Measurements from ENCODE around the gene CDH3. TPM values are rescaled to one million over a fixed set of nuclear protein-coding genes. Genes with fewer than 3 reads are reported as not detected.

CDH3 gene
- 10.2 TPM for total RNA-seq

DNA sequence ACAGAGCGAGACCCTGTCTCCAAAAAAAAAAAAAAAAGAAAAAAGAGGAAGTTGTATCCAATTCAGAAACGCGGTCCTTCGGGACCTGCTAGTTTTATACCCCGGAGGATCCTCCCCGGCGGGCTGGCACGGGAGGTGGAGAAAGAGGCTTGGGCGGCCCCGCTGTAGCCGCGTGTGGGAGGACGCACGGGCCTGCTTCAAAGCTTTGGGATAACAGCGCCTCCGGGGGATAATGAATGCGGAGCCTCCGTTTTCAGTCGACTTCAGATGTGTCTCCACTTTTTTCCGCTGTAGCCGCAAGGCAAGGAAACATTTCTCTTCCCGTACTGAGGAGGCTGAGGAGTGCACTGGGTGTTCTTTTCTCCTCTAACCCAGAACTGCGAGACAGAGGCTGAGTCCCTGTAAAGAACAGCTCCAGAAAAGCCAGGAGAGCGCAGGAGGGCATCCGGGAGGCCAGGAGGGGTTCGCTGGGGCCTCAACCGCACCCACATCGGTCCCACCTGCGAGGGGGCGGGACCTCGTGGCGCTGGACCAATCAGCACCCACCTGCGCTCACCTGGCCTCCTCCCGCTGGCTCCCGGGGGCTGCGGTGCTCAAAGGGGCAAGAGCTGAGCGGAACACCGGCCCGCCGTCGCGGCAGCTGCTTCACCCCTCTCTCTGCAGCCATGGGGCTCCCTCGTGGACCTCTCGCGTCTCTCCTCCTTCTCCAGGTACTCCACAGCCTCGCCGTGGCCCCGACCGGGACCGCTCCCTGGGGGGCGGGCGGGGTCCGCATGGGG, at the start of gene CDH3:
Gene CDH3 (plus strand): TSS at position 596 of the 779 bp plus-strand sequence. CDS start 70 bp downstream, at position 666.
- DNase-seq (ENCODE audit: low spot score) (no peak), ATAC-seq (peak; percentile 48)
- intact Hi-C loops (cut with DNase I), result no loop called here

DNA sequence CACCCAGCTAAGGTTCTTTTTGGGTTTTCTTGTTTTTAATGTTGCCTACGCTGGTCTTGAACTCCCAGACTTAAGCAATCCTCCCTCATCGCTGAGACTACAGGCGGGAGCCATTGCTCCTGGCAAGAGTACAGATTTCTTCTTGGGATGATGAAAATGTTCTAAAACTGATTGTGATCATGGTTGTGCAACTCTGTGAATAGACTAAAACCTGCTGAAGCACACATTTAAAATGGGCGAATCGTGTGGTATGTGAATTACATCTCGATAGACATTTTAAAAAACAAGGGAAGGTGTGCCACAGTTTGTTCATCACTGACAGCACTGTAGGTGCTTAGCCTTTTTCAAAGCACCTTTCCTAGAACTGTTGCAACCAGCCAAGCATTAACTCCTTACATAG, 48.8 kb upstream of the CDH3 start:
- intact Hi-C loops (cut with DNase I), result no loop called here

DNA sequence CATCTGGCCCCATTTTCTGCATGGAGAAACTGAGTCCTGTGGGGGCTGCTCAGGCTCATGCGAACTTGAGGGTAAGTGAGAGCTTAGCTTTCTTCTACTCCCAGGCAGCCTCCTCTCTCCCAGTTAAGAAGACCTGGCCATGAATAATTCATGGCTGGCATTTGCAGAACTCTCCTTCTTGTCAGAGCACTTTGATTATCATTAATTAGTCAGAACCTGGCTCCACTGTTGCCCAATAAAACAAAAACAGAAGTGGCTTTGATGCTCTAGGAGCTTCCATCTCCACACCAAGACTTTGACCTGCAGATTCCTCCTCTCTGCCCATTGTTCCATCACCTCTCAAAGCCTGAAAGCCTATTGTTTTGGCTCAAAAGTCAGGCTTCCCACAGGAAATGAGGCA, 45.5 kb upstream of the CDH3 start:
- no peak for DNase-seq (ENCODE audit: low spot score)
- no peak for ATAC-seq
- intact Hi-C loops (cut with DNase I), result no loop called here

More for the DNA sequence above, 48.8 kb upstream of the CDH3 start:
- DNase-seq (ENCODE audit: low spot score) (no peak), ATAC-seq (no peak)

DNA sequence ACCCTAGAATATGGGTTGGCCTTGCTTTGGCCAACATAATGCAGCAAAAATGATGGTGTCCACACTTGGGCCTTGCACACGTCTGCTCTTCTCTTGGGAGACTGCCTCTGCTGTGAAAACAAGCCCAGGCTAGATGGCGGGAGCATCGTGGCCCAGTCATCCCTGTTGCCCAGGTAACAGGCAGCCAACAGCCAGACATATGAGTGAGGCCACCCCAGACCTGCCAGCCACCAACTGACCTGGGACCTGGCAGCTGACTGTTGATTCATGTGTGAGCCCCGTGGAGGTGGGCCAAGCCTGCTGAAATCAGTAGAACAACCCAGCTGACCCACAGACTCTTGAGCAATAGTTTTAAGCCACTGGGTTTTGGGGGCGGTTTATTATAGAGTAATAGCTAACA, 39.4 kb upstream of the CDH3 start:
- intact Hi-C loops (cut with DNase I), result no loop called here
- DNase-seq (ENCODE audit: low spot score) (no peak), ATAC-seq (no peak)

DNA sequence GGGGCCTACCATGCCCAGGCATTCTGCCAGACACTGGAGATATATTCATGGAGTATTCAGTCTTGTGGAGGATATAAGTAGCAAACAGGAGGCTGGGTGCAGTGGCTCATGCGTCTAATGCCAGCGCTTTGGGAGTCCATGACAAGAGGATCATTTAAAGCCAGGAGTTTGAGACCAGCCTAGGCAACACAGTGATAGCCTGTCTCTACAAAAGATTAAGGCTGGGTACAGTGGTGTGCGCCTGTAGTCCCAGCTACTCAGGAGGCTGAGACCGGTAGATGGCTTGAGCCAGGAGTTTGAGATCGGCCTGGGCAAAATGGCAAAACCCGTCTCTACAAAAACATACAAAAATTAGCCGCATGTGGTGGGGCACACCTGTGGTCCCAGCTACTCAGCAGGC, 37.7 kb upstream of the CDH3 start:
- intact Hi-C loops (cut with DNase I), result no loop called here
- no peak for DNase-seq (ENCODE audit: low spot score)
- ATAC-seq, result no peak

DNA sequence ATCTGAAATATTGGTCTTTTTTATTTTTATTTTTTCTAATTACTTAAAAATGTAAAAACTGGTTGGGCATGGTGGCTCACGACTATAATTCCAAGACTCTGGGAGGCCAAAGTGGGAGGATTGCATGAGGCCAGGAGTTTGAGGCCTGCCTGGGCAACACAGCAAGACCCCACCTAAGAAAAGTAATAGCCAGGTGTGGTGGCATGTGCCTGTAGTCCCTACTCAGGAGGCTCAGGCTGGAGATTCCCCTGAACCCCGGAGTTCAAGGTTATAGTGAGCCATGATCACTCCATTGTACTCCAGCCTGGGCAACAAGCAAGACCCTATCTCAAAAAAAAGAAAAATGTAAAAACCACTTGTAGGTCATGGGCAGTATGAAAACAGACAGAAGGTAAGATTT, 36.8 kb upstream of the CDH3 start:
- DNase-seq (ENCODE audit: low spot score) (no peak), ATAC-seq (no peak)
- intact Hi-C loops (cut with DNase I), result no loop called here

DNA sequence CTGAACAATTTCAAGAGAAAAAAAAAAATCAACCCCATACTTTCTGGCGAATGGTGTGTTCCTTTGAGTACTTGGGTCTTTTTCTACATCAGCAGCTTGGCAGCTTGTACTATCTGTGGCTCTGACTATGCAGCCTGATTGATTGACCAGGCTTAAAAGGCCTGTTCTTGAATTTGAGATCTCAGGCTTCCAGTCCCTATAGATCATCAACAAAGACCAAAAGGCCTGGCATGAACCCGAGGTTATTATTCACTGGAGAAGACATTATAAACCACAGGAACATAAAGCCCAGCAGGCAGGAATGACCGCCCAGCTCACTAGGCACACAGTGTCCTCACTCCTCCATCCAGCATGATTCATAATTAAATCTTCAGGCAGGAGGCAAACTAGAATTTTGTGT, 32.1 kb upstream of the CDH3 start:
- no peak for ATAC-seq
- DNase-seq (ENCODE audit: low spot score), result no peak
- intact Hi-C loops (cut with DNase I), result no loop called here

DNA sequence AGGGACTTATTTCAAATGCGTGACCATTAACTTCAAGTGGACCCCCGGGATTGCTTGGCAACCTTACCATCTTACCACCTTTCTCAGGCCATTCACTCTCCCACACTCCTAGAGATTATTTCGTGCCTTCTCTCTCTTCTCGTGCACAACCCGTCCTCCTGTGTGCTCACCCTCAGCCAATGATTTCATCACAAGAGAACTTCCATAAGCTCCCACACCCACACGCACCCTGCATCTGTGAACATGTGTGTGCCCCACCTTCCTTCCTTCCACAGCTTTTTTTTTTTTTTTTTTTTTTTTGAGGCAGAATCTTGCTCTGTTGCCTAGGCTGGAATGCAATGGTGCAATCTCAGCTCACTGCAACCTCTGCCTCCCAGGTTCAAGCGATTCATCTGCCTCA, 27.4 kb upstream of the CDH3 start:
- no peak for DNase-seq (ENCODE audit: low spot score)
- intact Hi-C loops (cut with DNase I), result no loop called here
- no peak for ATAC-seq

DNA sequence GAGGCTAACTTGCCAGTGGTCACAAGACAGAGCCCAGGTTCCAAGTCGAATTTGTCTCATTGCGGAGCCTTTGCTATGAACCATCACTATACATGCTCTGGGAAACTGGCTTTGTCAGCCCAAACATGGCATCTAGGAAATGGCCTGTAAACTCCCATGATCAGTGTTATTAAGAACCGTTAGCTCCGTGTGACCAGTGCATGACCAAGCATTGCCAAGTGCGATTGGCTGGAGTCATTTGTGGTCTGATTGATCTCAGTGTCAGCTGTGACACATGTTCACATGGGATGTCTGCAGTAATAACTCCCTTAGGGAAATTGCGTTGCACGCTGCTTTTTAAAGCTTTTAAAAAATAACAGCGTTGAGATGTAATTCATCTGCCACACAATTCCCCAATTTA, 18.6 kb upstream of the CDH3 start:
- intact Hi-C loops (cut with DNase I), result no loop called here
- ATAC-seq (no peak), DNase-seq (ENCODE audit: low spot score) (no peak)

DNA sequence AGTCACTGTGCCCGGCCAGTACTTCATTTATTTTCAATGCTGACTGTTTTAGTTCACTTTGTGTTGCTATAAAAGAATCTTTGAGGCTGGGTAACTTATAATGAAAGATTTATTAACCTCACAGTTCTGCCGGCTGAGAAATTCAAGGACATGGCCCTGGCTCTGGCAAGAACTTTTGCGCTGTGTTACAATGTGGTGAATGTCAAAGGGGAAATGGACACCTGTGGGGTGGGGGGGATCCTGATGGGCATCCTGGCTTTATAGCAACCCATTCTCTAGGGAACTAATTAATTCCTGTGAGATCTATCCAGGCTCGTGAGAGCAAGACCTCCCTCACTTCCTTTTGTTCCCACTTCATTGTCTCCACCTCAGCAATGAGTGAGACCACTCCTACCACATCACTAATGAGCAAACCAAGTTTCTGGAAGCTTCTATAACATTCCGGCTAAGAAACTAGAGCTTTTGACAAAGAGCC, 17.1 kb upstream of the CDH3 start:
- DNase-seq (ENCODE audit: low spot score) (no peak), ATAC-seq (no peak)
- intact Hi-C loops (cut with DNase I), result no loop called here

DNA sequence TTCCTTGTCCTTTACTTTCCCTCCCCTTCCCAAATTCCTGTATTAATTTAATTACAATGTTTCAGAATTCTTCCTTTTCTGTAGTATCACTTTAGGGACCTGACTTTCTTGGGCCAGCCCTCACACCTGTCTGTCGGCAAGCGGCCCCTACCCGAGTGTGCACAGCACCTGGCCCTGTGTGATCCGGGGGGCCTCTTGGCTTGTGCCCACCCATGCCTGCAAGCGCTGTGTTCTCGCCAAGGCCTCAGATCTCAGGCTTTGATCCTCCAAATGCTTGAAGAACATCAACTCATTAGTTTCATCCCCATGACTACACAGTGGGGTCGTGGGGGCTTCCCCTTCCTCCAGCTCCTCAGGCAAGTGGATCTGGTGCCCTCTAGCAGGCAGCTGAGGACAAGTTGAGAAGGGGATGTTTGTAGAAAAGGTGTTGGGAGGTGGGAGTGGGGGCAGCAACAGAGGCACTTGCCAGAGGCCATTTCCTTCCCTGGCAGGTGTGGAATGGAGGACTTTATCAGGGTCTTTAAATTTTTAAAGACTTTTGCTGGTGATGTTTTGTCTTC, 15.7 kb upstream of the CDH3 start:
- intact Hi-C loops (cut with DNase I), result no loop called here
- DNase-seq (ENCODE audit: low spot score) (no peak), ATAC-seq (no peak)

DNA sequence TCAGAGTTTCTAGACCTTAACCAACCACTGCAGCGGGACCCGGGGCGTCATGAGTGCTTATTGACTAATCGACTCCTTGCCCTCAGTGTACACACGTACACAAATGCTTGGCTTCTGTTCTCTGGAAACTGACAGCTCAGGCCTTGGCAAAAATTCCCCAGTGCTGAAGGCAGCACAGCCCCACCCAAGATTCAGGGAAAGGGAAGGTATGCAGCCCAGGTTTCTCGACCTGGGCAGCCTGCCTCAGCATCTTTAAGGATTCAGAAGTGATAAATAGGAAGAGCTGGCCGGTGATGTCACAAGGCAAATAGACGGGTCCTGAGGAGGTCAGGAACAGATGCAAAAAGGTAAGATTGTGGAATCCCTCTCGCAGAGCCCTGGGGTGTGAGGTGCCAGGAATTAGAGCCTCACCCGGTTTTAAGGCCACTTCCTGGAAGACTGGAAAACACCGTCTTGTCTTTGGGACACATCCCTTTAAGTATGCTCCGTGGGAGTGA, 9.0 kb upstream of the CDH3 start:
- ATAC-seq (peak; percentile 62), DNase-seq (ENCODE audit: low spot score) (no peak)
- intact Hi-C loops (cut with DNase I), result no loop called here

DNA sequence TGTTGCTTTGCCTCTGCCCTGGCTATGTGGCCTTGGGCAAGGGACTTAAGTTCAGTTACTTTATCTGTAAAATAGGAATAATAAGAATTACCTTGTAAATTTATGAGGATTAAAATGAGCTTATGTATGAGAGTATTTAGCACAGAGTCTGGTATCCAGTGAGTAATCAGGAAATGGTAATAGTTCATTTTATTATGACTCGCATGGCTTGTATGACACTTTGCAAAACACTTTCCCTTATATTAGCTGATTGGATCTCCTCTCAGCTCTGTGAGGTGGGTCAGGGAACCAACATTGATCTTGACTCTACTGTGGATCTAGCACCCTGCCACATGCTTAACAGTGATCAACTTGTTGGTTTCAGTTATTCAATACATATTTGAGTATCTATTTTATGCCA, 8.3 kb upstream of the CDH3 start:
- DNase-seq (ENCODE audit: low spot score), result no peak
- no peak for ATAC-seq
- intact Hi-C loops (cut with DNase I), result no loop called here

DNA sequence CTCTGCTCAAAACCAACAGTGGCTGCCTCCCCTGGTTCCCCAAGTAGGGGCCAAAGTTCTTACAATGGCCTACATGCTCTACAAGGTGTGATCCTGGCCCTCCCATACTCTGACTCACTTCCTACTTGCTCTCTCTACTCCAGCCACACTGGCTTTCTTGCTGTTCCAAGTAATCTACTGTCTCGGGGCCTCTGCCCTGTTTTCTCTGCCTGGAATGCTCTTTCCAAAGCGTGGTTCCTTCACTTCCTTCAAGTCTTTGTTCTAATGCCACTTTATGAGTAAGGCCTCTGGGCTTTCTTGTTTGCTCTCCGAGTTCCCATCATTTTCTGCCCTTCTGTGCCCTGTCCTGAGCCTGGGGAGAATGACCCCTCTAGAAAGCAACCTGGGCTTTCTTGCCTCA, 4.1 kb upstream of the CDH3 start:
- no peak for DNase-seq (ENCODE audit: low spot score)
- no peak for ATAC-seq
- intact Hi-C loops (cut with DNase I), result no loop called here

DNA sequence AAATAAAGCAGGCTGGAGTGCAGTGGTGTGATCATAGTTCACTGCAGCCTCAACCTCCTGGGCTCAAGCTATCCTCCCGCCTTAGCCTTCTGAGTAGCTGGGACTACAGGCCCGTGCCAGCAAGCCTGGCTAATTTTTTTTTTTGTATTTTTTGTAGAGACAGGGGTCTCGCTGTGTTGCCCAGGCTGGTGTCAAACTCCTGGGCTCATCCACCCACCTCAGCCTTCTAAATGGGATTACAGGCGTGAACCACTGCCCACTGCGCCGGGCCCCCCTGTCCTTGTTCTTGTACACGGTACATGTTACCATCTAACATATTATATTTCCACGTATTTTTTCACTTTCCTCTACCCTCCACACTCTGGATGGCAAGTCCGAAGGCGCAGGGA, 3.1 kb upstream of the CDH3 start:
- no peak for DNase-seq (ENCODE audit: low spot score)
- intact Hi-C loops (cut with DNase I), result no loop called here
- ATAC-seq, result no peak

DNA sequence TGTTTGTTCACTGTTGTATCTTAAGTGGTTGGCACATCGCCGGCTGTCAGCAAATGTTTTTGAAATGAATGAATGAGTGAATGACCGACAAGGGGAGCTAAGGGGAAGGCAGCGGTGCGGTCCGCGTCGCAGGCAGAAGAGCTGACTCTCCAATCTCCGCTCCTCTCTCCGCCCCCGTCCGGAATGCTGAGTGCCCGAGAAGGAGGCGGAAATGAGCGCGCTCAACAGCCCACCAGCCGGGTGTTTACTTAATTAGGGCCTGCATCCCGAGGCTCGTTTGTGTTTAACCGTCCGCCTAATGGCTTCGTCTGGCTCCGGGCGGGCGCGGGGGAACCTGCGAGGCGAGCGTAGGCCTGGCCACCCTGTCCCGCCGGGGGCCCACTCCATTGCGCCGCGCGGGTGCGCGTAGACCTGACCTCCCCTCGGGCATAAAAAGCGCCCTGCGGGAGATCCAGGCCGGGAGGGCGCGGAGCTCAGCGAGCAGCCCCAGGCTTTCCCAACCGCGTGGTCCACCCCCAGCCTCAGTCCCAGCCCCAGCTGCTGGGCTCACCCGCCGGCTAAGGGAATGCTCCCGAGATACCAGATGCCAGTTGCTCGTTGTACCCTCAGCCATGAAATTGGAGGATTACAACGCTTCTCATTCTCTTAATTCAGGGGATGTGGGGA, 2.5 kb upstream of the CDH3 start:
- DNase-seq (ENCODE audit: low spot score), result no peak
- intact Hi-C loops (cut with DNase I), result no loop called here
- no peak for ATAC-seq

DNA sequence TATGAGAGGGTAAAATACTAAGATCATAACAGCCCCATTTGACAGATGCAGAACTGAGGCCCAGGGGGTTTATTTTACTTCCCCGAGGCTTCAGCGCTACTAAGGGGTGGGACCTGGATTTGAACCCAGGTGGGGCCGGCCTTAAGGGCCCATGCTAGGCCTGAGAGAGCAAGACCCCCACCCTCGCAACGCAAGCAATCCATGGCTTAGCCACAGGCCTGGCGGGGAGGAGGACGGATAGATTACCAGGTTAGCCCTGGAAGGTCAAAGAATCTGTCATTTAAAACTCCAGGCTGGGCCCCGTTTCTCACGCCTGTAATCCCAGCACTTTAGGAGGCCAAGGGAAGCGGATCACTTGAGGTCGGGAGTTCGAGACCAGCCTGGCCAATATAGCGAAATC, 1.9 kb upstream of the CDH3 start:
- no peak for DNase-seq (ENCODE audit: low spot score)
- ATAC-seq, result no peak
- intact Hi-C loops (cut with DNase I), result no loop called here

DNA sequence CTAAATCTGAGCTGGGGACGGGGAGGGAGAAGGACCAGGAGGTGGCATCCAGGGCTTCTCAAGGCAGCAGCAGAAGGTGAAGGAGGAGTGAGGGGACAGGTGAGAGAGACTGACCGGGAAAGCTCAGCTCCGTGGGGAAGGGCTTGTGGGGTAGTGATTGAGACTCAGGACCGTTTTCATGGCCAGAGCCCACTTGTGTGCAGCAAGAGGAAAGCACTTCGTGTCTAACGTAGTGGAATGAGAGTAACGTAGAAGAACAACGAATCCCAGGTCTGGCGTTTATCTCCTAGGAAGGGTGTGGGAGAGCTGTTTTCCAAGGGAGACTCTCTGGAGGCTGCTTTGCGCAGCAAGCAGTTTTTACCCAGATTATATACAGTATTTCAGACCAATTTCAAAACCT, 1.3 kb upstream of the CDH3 start:
- DNase-seq (ENCODE audit: low spot score) (no peak), ATAC-seq (peak; percentile 22)
- intact Hi-C loops (cut with DNase I), result no loop called here

DNA sequence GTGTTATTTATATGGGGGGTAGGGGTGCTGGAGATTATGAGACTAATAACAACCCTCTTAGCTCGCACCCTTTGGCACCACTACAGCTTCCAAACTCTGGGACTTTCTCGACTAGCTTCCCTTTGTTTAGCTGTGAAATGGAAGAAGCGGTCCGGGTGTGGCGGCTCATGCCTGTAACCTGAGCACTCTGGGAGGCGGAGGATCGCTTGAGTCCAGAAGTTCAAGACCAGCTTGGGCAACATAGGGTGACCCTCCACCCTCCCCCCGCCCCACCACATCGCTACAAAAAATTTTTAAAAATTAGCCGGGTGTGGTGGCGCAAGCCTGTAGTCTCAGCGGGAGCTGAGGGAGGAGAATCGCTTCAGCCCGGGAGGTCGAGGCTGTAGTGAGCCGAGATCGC, 814 bp upstream of the CDH3 start:
- no peak for DNase-seq (ENCODE audit: low spot score)
- peak; percentile 24 for ATAC-seq
- intact Hi-C loops (cut with DNase I), result no loop called here
